HTERT RPE-1 (cell line): ENCODE measurements around the gene ZNF652.
"Not testable (repeated sequence)": the region's sequence is repeated elsewhere in the genome, so short reads cannot be mapped to it uniquely, and the experiment has no call there.

Experiments used
- in situ Hi-C: fragments of 300-500 bp; cut with MboI; formaldehyde crosslinking; loops from 4 replicates; pipeline ENCODE4 v1.14.3; 2020; ENCODE audit warnings: low sequenced_read_pairs

The ZNF652 gene

DNA sequence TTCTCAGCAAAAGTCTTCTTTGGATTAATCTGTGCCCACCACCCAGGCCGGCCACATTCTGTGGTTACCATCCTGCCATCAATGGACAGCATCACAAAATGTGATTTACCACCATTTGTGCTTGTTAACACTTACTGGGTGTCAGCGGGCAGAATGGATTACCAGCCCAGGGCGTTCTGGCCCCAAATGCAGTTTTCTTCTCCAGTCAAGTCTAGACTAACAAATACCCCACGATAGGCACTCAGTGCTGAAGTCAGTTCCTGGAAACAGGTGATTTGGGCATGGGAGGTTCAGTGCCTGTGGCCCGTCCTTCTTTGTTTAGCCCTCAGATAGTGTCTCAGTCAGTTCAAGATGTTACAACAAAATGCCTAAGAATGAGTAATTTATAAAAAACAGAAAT lies 92.7 kb downstream of the ZNF652 start:
- in situ Hi-C loops, result no loop called here

DNA sequence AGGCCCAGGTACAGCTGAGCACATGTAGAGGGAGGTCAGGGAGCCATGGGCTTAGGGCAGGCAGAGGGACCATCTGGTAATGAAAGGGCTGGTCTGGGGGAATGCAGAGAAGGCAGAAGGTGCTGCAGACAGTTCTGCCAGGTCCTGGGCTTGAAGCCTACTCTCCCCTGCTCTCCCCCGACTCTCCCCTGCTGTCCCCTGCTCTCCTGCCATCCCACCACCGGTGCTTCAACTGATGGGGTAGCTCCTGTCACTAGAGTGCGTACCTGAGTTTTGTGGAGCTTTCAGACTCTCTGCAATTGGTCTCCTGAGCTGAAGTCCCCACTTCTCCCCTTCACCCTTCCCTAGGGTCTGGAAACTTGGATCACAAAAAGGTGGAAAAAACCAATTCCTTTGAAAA lies 94.1 kb downstream of the ZNF652 start:
- in situ Hi-C loops, result no loop called here

DNA sequence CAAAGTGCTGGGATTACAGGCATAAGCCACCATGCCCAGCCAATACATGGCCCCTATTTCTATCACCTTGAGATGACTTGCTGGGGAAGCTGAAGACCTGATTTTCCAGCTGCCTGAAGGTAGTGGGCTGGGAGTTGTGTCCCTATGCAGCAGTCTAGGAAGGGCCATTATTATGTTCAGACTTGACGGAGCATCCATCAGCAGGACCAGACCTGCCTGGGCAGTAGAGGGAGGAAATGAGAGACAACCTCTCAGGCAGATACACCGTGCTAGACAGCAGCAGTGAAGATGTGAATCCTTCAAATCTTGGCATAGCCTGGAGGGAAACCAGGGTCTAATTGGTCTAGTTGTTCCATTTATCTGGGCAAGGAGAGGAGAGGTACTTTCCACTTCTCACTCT lies 95.8 kb downstream of the ZNF652 start:
- in situ Hi-C loops, result no loop called here

DNA sequence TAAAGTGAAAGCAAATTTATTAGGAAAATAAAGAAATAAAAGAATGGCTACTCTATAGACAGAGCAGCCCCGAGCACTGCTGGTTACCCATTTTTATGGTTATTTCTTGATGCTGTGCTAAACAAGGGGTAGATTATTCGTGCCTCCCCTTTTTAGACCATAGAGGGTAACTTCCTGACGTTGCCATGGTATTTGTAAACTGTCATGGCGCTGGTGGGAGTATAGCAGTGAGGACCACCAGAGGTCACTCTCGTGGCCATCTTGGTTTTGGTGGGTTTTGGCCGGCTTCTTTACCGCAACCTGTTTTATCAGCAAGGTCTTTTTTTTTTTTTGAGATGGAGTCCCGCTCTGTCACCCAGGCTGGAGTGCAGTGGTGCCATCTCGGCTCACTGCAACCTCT lies 100.5 kb downstream of the ZNF652 start:
- in situ Hi-C loops, result not testable (repeated sequence)

DNA sequence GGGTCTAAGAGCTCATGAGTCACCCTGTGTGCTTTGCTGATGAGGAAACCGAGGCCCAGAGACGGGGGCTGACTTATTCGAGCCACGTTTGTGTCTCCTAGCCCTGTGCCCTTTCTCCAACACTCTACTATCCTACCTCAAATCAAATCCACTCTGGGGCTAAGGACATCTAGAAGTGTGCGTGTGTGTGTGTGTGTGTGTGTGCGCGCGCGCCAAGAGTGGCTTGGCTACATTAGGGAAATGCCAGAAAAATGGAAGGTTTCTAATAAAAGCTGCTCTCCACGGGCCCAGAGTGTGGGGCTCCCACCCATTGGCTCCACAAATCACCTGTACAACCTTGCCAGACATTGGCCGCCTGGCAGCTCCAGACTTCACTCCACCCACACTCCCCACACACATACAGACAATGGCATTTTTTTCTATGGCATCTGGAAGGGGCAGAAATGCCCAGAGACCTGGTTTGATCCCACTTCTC lies 101.2 kb downstream of the ZNF652 start:
- in situ Hi-C loops, result no loop called here

DNA sequence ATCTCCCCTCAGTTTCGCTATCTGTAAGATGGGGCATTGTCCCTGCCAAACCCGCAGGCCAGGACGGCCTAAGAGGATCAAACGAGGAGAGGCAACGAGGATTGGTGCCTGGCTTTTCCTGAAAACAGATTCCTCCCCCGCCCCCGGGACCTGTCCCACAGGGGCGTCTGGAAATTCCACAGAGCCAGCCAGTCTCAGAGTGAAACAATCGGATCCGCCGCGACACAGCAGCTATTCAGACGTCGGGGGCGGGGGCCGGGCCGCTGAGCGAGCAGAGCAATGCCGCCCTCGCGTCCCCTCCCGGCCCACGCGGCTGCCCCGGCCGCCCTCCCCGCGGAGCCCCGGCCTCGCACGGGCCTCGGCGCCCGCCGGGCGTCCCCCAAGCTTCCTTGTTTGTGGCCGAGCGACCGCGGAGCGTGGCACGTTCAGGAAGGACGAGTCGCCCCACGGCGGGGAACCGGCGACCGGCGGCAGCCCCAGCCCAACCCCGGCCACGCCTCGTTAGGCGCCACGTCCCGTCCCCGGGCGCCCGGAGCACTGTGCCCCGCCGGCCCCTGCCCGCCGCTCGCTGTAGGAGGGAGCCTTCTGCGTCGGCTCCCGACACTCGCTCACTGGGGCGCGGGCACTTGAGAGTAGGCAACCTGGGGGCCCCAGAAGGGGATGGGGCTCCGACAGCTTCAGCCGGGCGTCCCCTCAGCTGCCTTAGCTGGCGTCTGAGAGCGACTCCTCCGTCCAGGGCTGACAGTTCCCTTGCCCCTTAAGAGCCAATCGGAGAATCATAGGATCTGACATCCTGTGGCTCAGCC lies 101.8 kb downstream of the ZNF652 start:
- in situ Hi-C loops, result no loop called here

DNA sequence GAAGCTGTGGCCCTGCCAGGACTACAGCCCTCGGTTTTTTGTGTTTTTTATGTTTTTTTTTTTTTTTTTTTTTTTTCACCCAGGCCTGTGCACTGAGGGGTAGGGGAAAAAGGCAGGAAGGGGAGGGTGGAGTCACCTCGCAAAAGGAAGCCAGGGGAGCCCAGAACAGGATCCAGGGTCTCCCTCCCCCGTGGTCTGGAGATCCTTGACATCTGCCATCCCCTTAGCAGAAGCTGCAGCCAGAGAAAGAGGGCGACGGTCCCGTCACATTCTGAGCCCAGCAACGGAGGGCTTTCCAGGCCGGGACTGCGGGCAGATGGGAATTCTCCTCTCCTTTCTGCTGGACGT lies 102.4 kb downstream of the ZNF652 start:
- in situ Hi-C loops, result no loop called here

DNA sequence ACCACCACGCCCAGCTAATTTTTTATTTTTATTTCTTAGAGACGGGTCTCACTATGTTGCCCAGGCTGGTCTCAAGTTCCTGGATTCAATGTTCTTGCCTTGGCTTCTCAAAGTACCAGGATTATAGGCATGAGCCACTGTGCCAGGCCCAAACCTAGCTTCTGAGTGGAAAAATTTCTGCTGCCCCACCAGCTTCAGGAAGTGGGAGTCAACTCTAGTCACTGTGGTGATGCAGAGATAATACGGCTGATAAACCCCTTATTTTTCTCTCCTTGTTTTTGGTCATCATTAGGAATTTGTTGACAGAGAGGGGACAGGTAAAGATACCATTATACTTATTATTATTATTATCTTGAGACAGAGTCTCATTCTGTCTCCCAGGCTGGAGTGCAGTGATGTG lies 103.7 kb downstream of the ZNF652 start:
- in situ Hi-C loops, result no loop called here

DNA sequence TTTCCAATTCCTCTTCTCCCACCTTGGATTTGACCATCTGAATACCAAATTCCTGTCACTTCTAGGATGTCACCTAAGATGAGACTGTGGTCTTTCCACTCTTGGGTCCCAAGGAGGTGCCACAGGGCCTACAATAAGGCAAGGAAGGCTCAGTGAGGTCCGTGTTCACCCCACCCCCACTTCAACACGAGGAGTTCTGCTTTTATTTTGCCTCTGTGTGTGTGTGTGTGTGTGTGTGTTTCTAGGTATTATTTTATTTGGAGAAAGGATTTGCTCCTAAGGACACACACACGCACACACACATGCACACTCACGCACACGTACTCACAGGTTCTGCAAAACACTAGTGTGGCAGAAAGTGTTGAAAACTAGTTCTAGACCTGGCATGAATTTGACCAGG lies 106.9 kb downstream of the ZNF652 start:
- in situ Hi-C loops, result no loop called here

DNA sequence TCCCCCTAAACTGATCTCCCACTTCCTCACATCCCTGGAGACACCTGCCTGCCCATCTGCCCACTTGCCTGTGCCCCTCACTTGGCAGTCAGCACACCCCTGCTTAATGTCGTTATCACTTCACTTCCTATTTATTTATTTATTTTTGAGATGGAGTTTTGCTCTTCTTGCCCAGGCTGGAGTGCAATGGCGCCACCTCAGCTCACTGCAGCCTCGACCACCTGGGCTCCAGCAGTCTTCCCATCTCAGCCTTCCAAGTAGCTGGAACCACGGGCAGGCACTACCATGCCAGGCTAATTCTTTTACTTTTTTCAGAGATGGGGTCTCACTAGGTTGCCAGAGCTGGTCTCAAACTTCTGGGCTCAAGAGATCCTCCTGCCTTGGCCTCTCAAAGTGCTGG lies 108.0 kb downstream of the ZNF652 start:
- in situ Hi-C loops, result no loop called here

DNA sequence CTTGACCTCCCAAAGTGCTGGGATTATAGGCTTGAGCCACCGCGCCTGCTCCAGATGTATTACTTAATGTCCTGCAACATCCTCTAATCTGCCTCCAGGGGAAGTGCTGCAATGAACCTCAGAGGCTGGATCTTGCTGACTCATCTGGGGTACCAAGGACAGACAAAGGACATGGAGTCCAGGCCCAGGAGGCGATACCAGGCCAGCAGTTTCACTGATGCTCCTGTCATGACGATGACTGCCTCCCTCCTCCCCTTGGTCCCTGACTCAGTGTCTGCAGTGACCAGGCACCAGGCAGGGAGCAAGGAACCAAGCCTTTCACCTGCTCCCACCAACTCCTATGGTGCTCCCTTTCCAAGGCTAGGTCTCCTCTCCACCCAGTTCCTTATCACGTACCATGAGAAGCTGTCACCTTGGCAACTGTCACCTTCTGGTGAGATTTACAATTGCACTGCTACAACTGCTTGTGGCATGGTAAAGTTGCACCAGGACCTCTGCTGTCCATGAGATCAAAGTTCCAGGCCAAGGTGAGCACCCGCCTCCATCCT lies 109.8 kb downstream of the ZNF652 start:
- in situ Hi-C loops, result no loop called here

DNA sequence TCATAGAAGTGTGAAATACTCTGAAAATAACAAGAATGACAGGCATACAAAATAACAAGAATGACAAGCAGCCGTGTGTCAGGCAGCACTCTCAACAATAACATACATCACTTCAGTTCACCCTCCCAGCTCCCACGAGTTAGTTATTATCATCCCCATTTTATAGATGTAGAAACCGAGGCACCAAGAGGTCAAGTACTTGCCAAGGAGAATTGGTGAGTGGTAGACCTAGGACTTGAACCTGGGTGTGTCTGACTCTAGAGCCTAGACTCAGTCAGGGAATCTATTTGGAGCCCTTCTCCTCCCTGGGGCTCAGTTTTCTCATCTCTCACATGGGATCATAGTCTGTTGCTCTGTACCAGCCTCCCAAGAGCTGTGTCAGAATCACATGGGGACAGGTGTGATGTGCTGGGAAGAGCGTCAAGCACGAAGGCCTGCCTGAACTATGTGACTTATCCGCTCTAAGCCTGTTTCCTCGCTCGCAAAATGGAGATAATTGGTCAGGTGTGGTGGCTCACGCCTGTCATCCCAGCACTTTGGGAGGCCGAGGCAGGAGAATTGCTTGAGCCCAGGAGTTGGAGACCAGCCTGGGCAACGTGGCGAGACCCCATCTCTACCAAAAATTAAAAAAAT lies 112.0 kb downstream of the ZNF652 start:
- in situ Hi-C loops, result no loop called here

DNA sequence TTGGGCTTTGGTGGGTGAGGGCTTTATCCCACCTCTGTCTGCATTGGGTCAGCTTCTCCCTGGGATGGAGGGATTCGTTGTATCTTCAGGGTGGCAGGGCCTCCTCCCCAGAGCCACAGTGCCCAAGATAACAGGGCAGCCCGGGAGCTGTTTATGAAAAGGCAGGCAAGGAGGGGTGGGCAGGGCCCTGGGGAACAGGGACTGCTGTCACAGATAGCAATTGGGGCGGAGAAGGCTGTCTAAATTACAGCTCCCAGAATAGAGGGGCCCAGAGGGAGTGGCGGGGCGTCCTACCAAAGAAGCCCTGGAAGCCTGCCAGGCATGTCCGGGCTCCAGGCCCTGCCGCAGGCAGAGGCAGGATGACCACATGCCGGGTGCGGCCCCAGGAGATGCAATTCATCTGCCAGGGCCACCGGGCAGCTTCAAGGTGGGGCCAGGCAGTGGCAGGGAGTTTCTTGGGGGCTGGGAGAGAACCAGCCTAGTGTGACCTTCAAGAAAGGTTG lies 112.7 kb downstream of the ZNF652 start:
- in situ Hi-C loops, result no loop called here

DNA sequence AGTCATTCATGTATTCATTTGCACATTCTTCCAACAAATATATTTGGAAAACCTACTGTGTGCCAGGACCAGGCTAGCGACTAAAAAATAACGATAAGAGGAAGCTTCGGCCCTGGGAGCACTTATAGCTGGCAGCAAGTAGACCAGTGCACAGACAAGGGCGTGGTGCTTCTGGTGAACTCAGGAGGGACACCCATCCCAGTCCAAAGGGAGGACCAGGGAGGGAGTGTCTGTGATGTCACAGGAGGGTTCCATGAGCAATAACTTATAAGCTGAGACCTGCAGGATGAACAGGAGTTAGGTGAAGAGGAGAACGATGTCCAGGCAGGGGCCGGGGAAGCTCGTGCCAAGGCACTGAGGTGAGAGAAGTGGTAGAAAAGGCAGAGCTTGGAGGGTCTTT lies 114.1 kb downstream of the ZNF652 start:
- in situ Hi-C loops, result no loop called here

DNA sequence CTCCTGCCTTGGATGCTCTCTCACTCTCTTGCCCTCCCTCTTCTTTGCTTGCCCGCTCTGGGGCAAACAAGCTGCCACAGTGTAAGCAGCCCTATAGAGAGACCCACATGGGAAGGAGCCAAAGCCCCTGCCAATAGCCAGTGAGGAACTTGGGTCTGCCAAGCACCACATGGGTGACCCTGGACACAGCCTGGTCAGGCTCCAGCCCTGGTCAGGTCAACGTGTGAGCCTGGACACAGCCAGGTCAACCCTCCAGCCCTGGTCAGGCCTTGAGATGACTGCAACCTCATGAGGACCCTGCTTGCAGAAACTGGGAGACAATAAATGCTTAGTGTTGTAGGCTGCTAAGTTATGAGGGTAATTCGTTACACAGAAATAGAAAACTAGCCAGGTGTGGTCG lies 117.2 kb downstream of the ZNF652 start:
- in situ Hi-C loops, result no loop called here
